Kidney tubule cell (primary cell): ENCODE measurements around the gene CDK14.

Experiments
- DNase-seq: peaks from one replicate; pipeline ENCODE4 v3.0.0-alpha.2; 2018; ENCODE audit warnings: low spot score

The CDK14 gene

GRCh38 chr7:91206361-91206960 lies 610.3 kb downstream of the CDK14 start:
- no peak for DNase-seq

GRCh38 chr7:91212582-91212981 lies 616.5 kb downstream of the CDK14 start:
- DNase-seq, result no peak

GRCh38 chr7:91226411-91226810 lies 630.3 kb downstream of the CDK14 start:
- no peak for DNase-seq

- DNase-seq, result no peak
Measured at GRCh38 chr7:91228327-91228726, 632.2 kb downstream of the CDK14 start.

GRCh38 chr7:91228927-91229558 lies 632.9 kb downstream of the CDK14 start:
- DNase-seq, result no peak

- DNase-seq, result no peak
Measured at GRCh38 chr7:91230100-91230499, 634.0 kb downstream of the CDK14 start.

- no peak for DNase-seq
Measured at GRCh38 chr7:91230503-91230902, 634.4 kb downstream of the CDK14 start.

GRCh38 chr7:91233212-91233611 lies 637.1 kb downstream of the CDK14 start:
- no peak for DNase-seq

GRCh38 chr7:91235211-91235832 lies 639.2 kb downstream of the CDK14 start:
- no peak for DNase-seq

GRCh38 chr7:91239171-91239604 lies 643.1 kb downstream of the CDK14 start:
- peak; percentile 95 for DNase-seq

- no peak for DNase-seq
Measured at GRCh38 chr7:91239772-91240171, 643.7 kb downstream of the CDK14 start.

- DNase-seq, result no peak
Measured at GRCh38 chr7:91240376-91240941, 644.3 kb downstream of the CDK14 start.

- DNase-seq, result peak; percentile 72
Measured at GRCh38 chr7:91242097-91242844, 646.1 kb downstream of the CDK14 start.

- DNase-seq, result peak; percentile 39
Measured at GRCh38 chr7:91243591-91244301, 647.6 kb downstream of the CDK14 start.

GRCh38 chr7:91247500-91247899 lies 651.4 kb downstream of the CDK14 start:
- DNase-seq, result no peak

- peak; percentile 42 for DNase-seq
Measured at GRCh38 chr7:91248996-91249395, 652.9 kb downstream of the CDK14 start.

GRCh38 chr7:91249506-91250233 lies 653.5 kb downstream of the CDK14 start:
- peak; percentile 79 for DNase-seq

- DNase-seq, result no peak
Measured at GRCh38 chr7:91250706-91251105, 654.6 kb downstream of the CDK14 start.

GRCh38 chr7:91251877-91252276 lies 655.8 kb downstream of the CDK14 start:
- no peak for DNase-seq
